ENCODE measurements around the gene KRTAP4-7. TPM values are rescaled to one million over a fixed set of nuclear protein-coding genes. Genes with fewer than 3 reads are reported as not detected.
"Not testable (repeated sequence)": the region's sequence is repeated elsewhere in the genome, so short reads cannot be mapped to it uniquely, and the experiment has no call there.

The KRTAP4-7 gene
- total RNA-seq (2014; rRNA removed; shearing (Covaris generic)) = not detected in 2 replicates

GRCh38 chr17:41084100-41084856 is at the start of gene KRTAP4-7:
TSS of gene KRTAP4-7 (plus strand) at chr17:41084150. CDS start at chr17:41084207, 57 bp downstream.
- DNase-seq (ENCODE audit: low spot score) = not testable (repeated sequence)

GRCh38 chr17:41034346-41034935 is 49.5 kb upstream of the KRTAP4-7 start, which contains the start of gene KRTAP1-3:
TSS of gene KRTAP1-3 (minus strand) at chr17:41034874. CDS start at chr17:41034821, 53 bp downstream.
- not testable (repeated sequence) for DNase-seq (ENCODE audit: low spot score)

GRCh38 chr17:41037853-41038350 is 46.0 kb upstream of the KRTAP4-7 start:
- no peak for DNase-seq (ENCODE audit: low spot score)

GRCh38 chr17:41040783-41041571 is 43.0 kb upstream of the KRTAP4-7 start, which contains the start of gene KRTAP1-1:
TSS of gene KRTAP1-1 (minus strand) at chr17:41041450. CDS start at chr17:41041397, 53 bp downstream.
- DNase-seq (ENCODE audit: low spot score) = peak; percentile 21

- DNase-seq (ENCODE audit: low spot score) = no peak
Measured at GRCh38 chr17:41042953-41043352, 41.0 kb upstream of the KRTAP4-7 start.

GRCh38 chr17:41046735-41047465 is 37.0 kb upstream of the KRTAP4-7 start, which contains the start of gene KRTAP2-1:
TSS of gene KRTAP2-1 (minus strand) at chr17:41047316. CDS start at chr17:41047267, 49 bp downstream.
- not testable (repeated sequence) for DNase-seq (ENCODE audit: low spot score)

GRCh38 chr17:41048441-41048840 is 35.5 kb upstream of the KRTAP4-7 start:
- no peak for DNase-seq (ENCODE audit: low spot score)

GRCh38 chr17:41049110-41049509 is 34.8 kb upstream of the KRTAP4-7 start:
- no peak for DNase-seq (ENCODE audit: low spot score)

- DNase-seq (ENCODE audit: low spot score) = no peak
Measured at GRCh38 chr17:41052566-41052965, 31.4 kb upstream of the KRTAP4-7 start.

- no peak for DNase-seq (ENCODE audit: low spot score)
Measured at GRCh38 chr17:41054025-41054424, 29.9 kb upstream of the KRTAP4-7 start.

GRCh38 chr17:41054556-41054955 is 29.4 kb upstream of the KRTAP4-7 start:
- DNase-seq (ENCODE audit: low spot score) = not testable (repeated sequence)

GRCh38 chr17:41055130-41055529 is 28.8 kb upstream of the KRTAP4-7 start, which contains the start of gene KRTAP2-2:
TSS of gene KRTAP2-2 (minus strand) at chr17:41055230. CDS start at chr17:41055211, 19 bp downstream.
- not testable (repeated sequence) for DNase-seq (ENCODE audit: low spot score)

GRCh38 chr17:41057547-41057946 is 26.4 kb upstream of the KRTAP4-7 start:
- DNase-seq (ENCODE audit: low spot score) = no peak

GRCh38 chr17:41058741-41059140 is 25.2 kb upstream of the KRTAP4-7 start:
- DNase-seq (ENCODE audit: low spot score) = no peak

GRCh38 chr17:41059276-41060051 is 24.5 kb upstream of the KRTAP4-7 start:
- not testable (repeated sequence) for DNase-seq (ENCODE audit: low spot score)

- DNase-seq (ENCODE audit: low spot score) = no peak
Measured at GRCh38 chr17:41060052-41060604, 23.8 kb upstream of the KRTAP4-7 start, which contains the start of gene KRTAP2-3. TSS of gene KRTAP2-3 (minus strand) at chr17:41060114. CDS start at chr17:41060050, 64 bp downstream.

GRCh38 chr17:41061964-41062363 is 22.0 kb upstream of the KRTAP4-7 start:
- no peak for DNase-seq (ENCODE audit: low spot score)

GRCh38 chr17:41063449-41063848 is 20.5 kb upstream of the KRTAP4-7 start:
- DNase-seq (ENCODE audit: low spot score) = no peak

- no peak for DNase-seq (ENCODE audit: low spot score)
Measured at GRCh38 chr17:41064301-41064700, 19.6 kb upstream of the KRTAP4-7 start.

Measured in HT-29 (cell line).